GM19397 (cell line): ENCODE data around the gene FHOD1.

ENCODE experiments used
- ATAC-seq: cut with Tn5 transposase; IDR thresholded peaks from one replicate; pipeline ENCODE4 v1.9.1; 2021; ENCODE audit warnings: mild to moderate bottlenecking, moderate library complexity; ENCODE audit not compliant: unreplicated experiment

Gene FHOD1

DNA sequence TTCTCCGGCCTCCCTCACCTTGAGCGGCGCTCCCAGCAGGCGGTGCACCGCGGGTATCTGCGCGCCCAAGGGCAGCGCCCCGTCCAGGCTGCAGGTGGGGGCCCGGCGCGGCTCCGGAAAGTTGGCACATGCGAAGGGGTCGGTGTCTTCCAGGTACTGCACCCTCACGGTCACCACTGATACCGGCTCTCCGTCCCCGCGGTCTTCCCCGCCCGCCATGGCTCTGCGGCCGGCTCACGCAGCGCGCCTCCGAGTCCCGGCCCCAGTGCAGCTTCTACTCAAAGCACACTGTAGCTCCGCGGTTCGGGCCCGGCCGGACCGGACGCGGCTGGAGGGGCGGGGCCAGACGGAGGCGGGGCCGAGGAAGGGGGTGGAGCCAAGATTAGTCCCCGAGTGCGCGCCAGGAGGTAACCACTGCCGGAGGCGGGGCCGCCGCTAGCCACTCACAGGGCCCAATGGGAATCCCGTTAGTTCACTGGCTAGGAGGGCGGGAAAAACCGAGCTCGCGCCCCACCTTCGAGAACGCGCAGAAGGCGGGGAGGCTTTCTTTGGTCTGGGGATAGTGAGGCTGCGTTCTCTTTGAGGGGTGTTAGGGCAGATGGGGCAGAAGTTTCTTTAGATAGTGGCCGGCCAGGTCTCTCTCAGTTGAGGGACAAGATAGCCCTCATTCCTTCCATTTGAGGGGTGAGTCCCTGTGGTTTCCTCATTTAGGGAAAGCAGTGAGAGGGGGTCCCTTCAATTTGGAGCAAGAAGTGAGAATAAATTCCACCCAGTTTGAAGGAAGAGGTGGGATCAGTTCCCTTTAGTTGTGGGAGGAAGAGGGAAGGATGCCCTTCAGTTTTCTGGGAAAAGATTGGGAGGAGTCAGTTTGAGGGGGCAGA lies at the start of gene FHOD1:
Gene FHOD1, minus strand, starts transcription at position 290 of the 881 bp plus-strand sequence. Its CDS starts 71 bp downstream, at position 219.
- ATAC-seq = peak; percentile 45

DNA sequence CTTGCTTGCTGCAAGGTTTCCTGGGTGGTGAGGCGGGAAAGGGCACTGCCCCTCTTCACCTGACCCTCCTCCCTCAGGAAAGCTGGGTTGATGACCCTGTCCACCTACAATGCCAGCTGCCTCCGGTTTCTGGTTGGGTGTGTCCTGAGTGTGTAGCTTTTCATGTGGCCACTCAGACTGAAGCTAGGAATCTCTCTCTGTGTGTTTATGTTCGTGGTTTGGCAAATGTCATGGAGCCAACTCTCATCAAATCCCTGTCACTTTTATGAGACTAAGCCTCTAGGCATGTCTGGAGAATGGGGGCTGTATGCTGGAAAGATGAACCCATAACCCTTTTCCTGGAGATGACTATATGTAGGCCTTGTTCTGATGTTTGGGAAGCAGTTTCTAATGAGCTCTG lies 49.1 kb upstream of the FHOD1 start:
- no peak for ATAC-seq

DNA sequence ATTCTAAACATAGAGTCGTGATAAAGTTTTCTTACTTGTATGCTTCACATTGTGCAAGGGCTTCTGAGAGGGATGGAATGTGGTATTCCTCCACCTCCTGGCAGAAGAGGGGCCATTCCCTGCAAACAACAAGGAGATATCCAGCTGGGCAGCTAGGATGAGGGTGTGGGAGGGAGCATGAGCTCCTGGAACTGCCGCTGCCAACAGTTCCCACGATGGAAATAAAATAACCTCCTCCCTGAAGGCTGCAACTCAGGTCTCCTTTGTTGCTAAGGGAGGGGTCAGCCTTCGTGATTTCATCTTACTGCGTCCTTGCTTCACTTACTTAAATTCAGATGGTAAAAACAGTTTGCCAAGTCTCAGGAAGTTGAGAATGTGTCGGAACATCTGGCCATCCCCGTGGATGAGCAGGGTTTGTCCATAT lies 47.7 kb upstream of the FHOD1 start:
- ATAC-seq = no peak

DNA sequence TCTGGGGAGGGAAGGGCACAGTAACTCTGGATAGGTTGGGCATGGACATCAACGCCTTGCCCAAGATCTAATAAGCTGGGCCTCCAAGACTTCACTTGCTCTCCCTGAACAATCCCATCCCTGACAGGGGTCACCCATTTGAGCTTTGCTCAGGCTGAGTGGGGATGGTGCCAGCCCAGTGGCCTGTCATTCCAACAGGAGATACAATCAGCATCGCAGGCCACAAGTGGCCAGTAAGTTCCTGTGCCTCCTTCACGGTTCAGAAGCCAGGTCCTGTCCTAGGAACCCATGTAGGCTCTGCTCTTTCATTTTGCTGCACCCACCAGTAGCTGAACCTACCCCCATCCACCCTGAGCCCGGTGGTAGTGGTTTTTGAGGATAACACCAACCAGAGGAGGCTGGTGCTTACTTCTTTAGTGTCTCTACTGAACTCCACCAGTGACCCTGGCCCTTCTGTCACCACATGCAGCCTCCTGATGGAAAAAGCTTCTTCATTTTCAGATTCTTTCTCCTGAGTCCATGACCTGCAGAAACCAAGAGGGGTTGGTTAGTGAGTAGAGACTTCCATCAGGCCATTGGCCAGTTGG lies 47.0 kb upstream of the FHOD1 start:
- no peak for ATAC-seq

DNA sequence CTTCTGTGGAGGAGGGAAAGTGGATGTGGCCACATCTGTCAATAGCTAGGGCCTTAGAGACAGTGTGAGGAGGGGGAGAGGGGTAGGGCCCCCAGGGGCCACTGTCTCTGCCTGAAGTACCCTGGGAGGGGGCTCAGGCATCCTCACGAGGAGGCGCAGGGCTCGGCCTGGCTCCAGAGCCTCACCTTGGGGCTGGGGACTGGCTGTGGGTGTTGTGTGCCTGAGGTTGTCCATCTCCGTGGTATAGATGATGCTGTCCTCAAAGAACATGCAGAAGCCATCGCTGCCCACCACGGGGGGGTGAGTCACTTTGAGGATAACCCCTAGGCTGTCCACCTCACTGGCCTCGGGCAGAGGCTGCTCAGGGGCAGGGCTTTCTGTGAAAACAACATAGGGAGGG lies 44.2 kb upstream of the FHOD1 start:
- no peak for ATAC-seq

DNA sequence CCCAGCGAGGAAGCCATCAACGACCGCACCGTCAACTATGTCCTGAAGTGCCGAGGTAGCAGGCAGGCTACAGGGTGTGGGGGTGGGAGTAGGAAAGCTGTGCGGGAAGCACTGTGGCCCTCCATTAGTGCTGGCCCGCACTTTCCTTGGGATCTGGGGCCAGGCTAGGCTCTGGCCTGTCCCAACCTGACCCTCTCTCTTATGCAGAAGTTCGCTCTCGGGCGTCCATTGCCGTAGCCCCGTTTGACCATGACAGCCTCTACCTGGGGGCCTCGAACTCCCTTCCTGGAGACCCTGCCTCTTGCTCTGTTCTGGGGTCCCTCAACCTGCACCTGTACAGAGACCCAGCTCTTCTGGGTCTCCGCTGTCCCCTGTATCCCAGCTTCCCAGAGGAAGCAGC lies 40.7 kb upstream of the FHOD1 start:
- no peak for ATAC-seq

DNA sequence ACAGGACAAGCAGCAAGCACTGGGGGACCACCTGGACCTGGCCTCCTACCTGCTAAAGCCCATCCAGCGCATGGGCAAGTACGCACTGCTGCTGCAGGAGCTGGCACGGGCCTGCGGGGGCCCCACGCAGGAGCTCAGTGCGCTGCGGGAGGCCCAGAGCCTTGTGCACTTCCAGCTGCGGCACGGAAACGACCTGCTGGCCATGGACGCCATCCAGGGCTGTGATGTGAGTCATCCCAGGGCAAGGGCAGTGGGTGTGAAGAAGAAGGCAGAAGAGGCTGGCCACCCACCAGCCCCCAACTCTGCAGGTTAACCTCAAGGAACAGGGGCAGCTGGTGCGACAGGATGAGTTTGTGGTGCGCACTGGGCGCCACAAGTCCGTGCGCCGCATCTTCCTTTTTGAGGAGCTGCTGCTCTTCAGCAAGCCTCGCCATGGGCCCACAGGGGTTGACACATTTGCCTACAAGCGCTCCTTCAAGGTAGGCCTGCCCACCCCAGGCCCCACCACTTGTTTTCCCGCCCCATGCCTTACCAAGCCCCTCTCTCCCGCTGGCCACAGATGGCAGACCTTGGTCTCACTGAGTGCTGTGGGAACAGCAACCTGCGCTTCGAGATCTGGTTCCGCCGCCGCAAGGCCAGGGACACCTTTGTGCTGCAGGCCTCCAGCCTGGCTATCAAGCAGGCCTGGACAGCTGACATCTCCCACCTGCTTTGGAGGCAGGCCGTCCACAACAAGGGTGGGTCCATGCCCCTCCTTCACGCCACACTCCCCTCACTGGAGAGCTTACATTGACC lies 39.4 kb upstream of the FHOD1 start:
- no peak for ATAC-seq

DNA sequence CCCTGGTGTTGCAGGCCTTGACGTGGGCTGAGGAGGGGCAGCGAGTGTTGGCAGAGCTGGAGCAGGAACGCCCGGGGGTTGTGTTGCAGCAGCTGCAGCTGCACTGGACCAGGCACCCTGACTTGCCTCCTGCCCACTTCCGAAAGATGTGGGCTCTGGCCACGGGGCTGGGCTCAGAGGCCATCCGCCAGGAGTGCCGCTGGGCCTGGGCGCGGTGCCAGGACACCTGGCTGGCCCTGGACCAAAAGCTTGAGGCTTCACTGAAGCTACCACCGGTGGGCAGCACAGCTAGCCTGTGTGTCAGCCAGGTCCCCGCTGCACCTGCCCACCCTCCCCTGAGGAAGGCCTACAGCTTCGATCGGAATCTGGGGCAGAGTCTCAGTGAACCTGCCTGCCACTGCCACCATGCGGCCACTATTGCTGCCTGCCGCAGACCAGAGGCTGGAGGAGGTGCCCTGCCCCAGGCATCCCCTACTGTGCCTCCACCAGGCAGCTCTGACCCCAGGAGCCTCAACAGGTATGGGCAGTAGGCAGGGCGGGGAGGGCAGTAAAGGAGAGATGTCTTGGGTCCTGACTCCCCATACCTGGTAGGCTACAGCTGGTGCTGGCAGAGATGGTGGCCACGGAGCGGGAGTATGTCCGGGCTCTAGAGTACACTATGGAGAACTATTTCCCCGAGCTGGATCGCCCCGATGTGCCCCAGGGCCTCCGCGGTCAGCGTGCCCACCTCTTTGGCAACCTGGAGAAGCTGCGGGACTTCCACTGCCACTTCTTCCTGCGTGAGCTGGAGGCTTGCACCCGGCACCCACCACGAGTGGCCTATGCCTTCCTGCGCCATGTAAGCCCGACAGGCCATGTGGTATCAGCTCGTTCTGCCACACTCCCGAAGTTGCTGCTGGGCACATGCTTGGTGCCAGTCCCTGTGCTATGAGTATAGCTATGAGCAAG lies 37.7 kb upstream of the FHOD1 start:
- no peak for ATAC-seq

DNA sequence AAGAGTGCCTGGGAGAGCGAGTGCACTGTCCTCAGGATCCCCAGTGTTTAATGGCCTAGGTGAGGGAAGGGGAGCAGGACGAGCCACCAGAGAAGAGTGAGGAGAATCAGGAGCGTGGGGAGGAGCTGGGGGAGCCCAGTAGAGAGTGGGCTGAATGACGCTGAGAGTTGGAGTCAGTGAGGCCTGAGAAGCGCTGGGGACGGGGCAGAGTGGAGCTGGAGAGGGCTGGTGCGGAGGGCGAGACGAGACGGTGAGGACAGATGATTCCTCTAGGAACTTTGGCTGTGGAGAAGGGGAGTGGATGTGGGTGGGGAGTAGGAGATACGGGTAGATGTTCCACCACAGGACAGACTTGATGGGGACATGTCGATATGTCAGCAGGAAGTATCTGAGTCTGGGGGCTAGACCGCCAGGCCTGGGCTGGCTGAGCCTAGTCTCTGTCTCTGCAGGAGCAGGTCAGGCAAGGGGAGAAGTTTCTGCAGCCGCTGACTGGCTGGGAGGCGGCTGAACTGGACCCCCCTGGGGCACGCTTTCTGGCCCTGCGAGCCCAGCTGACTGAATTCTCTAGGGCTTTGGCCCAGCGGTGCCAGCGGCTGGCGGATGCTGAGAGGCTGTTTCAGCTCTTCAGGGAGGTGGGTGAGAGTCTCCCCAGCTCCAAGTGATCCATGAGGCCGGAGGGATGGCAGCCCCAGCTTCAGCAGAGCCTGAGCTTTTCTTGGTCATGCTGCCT lies 36.7 kb upstream of the FHOD1 start:
- no peak for ATAC-seq

DNA sequence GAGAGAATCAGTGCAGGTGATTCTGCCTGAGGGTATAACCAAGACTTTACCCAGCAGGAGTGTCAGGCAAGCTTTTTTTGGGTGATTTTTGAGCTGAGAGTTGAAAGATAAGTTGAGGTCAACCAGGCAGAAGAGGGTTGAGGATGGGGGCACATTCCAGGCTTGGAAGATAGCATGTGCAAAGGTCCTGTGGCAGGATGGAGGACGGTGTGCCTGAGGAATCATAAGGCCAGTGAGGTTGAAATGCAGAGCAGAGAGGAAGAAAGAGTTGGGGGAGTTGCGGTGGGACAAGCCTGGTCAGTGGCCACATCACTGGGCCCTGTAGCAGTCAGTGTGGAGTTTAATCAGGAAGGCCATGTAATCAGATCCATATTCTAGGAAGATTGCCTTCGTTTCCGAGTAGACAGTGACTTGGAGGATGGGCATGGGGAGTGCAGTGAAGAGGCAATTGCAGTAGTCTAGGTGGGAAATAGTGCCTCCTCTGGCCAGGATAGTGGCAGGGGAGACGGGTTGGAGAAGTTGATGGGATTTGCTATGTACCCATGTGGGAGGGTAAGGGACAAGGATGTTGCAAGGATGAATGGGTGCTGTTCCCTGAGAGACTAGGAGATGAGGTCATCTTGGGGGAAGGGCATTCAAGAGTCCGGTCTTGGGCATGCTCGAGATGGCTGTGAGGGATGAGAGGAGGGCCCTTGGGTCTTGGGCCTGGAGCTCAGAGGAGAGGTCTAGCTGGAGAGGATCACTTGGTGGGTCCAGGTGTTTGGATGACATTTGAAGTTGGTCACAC lies 36.0 kb upstream of the FHOD1 start:
- no peak for ATAC-seq

DNA sequence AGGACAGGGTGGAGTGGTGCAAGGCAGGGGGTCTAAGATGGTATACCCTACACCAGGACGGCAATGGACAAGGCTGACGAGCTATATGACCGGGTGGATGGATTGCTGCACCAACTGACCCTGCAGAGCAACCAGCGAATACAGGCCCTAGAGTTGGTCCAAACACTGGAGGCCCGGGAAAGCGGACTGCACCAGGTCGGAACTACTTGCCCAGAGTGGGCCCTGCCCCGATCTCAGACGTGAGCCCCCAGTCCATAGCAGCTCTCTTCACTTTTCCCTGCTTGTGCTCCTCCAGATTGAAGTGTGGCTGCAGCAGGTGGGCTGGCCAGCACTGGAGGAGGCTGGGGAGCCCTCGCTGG lies 35.1 kb upstream of the FHOD1 start:
- no peak for ATAC-seq

DNA sequence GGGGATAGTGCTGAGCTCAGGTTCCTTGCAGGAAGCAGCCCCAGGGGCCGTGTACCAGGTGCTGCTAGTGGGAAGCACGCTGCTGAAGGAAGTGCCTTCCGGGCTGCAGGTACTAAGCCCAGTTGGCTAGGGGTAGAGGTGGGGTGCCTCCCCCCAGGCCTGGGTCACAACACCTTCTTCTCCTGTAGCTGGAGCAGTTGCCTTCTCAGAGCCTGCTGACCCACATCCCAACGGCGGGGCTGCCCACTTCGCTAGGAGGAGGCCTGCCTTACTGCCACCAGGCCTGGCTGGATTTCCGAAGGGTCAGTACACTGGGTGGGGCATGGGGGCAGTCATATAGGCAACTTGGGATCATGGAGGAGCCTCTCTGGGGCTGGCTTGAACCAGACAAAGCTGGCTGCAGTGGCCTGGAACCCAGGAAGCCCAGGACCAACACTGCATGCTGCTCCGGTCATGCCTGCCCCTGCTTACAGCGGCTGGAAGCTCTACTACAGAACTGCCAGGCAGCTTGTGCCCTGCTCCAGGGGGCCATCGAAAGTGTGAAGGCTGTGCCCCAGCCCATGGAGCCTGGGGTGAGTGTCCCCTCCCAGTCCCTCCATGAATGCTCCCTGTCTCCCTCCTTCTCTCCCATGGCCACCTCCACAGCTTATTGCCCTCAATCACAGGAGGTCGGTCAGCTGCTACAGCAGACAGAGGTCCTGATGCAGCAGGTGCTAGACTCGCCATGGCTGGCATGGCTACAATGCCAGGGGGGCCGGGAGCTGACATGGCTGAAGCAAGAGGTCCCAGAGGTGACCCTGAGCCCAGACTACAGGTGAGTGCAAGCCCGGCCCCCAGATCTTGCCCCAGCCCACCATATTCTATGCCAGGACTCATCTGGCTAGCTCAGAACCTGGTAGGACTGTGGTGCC lies 34.5 kb upstream of the FHOD1 start:
- ATAC-seq = no peak

DNA sequence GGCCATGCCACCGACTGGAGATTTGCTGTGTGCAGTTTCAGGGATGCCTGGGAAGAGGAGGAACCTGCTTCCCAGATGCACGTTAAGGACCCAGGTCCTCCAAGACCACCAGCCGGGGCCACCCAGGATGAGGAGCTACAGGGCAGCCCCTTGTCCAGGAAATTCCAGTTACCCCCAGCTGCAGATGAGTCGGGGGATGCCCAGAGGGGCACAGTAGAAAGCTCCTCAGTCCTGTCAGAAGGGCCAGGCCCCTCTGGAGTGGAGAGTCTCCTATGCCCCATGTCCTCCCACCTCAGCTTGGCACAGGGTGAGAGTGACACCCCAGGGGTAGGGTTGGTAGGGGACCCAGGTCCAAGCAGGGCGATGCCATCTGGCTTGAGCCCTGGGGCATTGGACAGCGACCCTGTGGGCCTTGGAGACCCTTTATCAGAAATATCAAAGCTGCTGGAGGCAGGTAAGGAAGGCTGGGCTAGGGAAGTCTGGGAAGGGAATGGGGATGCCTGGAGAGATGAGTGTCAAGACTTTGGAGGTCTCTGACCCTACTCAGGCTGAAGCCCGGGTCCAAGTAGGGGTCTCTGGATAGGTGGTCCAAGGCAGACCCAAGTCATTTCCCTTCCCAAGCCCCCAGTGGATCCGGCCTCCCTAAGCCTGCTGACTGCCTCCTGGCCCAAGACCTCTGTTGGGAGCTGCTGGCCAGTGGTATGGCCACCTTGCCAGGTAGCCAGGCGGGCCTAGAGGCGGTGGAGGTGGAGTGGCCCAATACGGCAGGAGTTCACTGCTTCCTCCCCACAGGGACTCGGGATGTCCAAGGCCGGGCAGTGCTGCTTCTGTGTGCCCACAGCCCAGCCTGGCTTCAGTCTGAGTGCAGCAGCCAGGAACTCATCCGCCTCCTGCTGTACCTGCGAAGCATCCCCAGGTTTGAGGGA lies 33.1 kb upstream of the FHOD1 start:
- no peak for ATAC-seq

DNA sequence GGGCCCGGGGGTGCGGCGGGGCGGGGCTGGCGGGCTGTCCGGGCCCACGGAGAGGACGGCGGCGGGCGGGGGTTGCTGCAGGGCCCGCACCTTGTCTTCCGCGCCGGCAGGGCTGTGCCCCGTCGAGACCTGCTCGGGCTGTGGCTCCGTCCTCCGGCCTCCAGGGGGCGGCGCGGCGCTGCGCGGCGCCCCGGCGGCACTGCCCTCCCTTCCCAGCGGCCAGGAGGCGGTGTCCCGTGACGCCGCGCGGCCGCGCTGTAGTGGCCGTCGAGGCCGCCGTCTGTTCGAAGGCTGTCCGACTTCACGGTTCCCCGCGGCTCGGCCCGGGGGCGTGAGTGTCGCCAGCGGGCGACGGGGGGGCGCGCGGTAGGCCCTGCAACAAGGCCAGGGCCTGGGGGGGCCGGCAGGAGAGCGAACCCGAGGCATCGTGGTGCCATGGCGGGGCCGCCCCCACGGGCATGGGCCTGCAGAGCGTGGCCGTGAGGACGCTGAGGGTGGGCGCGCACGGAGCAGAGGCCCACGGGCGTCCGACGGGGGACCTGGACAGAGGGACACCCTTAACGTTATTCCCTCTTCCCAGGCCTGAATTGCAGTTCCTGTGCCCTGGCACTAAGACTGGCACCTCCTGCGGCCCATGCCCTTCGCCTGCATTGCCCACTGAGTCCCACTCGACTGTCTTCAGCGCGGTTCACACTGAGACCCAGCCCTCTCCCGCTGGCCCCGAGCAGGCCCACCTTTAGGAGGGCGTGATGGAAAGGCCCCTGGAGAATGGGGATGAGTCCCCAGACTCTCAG lies 32.2 kb upstream of the FHOD1 start, which contains the start of gene PLEKHG4:
Gene PLEKHG4, plus strand, starts transcription at position 237 of the 794 bp plus-strand sequence. Its CDS starts 513 bp downstream, at position 750.
- ATAC-seq = peak; percentile 82

DNA sequence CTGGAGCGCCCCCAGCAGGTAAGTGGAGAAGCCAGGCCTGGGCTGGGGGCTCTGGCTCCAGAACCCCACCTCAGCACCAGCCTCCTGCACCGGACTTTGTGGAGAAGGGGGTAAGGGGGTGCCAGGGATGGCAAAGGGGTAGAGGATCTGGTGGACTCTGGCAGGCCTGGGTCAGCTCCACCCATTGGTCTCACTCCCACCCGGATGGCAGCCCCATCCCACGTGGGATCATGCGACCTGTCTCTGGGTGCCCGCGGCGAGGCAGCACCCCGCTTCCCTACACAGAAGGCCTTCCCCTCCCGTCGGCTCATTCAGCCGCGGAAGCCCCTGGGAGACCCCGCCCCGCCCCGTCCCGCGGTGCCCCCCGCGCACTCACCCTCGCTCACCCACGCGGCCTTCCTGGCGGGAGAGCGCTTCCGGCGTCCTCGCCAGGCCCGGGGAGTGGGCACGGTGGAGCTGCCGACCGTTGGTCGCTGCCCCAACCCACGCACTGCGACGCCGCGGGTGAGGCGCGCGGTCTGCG lies 31.6 kb upstream of the FHOD1 start:
- peak; percentile 31 for ATAC-seq
